Upper lobe of left lung (tissue), 4 donors: ENCODE results near the gene MYLK.

ENCODE experiments used
- EP300 ChIP-seq, 4 donors: sonication (generic); formaldehyde crosslinking; IDR thresholded peaks; one replicate each; pipeline ENCODE4 v1.5.1; 2017; ENCODE audit warnings: antibody characterized with exemption in 4 of 4, control low read depth in 2 of 4
- POLR2A ChIP-seq, 4 donors: fragments of 450-650 bp; IDR thresholded peaks; one replicate each; pipeline ENCODE4 v1.5.1; 2016 to 2017; ENCODE audit warnings: antibody characterized with exemption in 4 of 4, mild to moderate bottlenecking in 2 of 4
- POLR2AphosphoS5 ChIP-seq, 2 donors: sonication (generic); formaldehyde crosslinking; IDR thresholded peaks; one replicate each; pipeline ENCODE4 v1.5.1; 2017; ENCODE audit warnings: antibody characterized with exemption in 2 of 2
- TF ChIP-seq, protein P1 (sequence below), 6 experiments: fragments of 450-650 bp in 4 of 6; fragments of 200-600 bp in 2 of 6; sonication (generic) in 2 of 6; IDR thresholded peaks; one replicate each; pipeline ENCODE4 v1.5.1; 2016 to 2019; ENCODE audit warnings: antibody characterized with exemption in 6 of 6

DNA sequence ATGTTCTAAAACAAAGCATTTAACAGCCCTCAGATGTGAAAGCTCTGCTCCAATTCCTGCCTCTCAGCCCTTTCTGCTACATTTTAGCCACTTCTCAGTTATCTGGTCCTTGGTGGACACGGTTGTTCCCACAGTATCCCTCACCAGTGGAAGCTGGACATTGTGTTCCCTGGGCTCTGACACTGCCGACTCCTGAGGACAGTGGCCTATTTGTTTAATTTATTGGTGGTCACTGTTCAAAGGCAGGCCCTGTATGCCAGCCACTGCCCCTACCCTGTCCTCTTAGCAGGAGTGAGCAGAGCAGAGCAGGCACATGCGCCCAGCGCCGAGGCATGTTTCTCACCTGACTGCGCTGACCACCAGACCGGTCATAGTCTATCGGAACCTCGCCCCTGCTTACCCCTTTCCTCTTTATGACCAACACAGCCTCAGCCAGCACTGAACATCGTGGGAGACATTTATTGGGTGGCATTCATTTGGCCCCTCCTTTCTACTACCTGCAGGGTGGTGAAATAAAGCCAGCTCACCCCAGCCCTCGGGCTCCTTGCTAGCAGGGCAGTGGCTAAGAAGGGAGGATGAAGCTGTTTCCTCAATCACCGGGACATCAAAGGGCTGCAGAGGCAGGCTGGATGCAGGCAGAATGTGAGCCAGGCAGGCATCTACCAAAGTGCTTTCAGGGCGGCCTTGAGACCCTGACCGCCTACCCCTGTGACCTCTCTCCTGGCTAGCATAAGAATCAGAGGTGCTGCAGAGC lies 245.0 kb downstream of the MYLK start:
- TF ChIP-seq, protein P1, sequence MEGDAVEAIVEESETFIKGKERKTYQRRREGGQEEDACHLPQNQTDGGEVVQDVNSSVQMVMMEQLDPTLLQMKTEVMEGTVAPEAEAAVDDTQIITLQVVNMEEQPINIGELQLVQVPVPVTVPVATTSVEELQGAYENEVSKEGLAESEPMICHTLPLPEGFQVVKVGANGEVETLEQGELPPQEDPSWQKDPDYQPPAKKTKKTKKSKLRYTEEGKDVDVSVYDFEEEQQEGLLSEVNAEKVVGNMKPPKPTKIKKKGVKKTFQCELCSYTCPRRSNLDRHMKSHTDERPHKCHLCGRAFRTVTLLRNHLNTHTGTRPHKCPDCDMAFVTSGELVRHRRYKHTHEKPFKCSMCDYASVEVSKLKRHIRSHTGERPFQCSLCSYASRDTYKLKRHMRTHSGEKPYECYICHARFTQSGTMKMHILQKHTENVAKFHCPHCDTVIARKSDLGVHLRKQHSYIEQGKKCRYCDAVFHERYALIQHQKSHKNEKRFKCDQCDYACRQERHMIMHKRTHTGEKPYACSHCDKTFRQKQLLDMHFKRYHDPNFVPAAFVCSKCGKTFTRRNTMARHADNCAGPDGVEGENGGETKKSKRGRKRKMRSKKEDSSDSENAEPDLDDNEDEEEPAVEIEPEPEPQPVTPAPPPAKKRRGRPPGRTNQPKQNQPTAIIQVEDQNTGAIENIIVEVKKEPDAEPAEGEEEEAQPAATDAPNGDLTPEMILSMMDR (IDR thresholded peaks at IDR 0.05), result no peak
- TF ChIP-seq POLR2AphosphoS5 (IDR thresholded peaks at IDR 0.05), result no peak
- TF ChIP-seq POLR2A (IDR thresholded peaks at IDR 0.05), result no peak
- TF ChIP-seq EP300 (IDR thresholded peaks at IDR 0.05), result no peak
